PC-3 (cell line): ENCODE data around the gene HOXC9. TPM values are rescaled to one million over a fixed set of nuclear protein-coding genes. Genes with fewer than 3 reads are reported as not detected.

Experiments
- ATAC-seq: fragments of 200-7000 bp; cut with Tn5 transposase; 2 replicates; pipeline ENCODE4 v1.9.1; 2020; ENCODE audit warnings: mild to moderate bottlenecking, moderate library complexity
- BruUV-seq: library from RNA; stranded (reverse); fragments of 400-500 nt; replicated peaks from 2 replicates; lab custom pipeline; 2021; lab: Mats Ljungman, UMichigan
- CTCF ChIA-PET: fragments of 300-600 bp; sonication (Branson Sonifier 250); formaldehyde crosslinking; loops from one replicate; lab custom pipeline; 2022; ENCODE audit warnings: antibody characterized with exemption; lab: Charles Lee
- POLR2A ChIA-PET: fragments of 300-600 bp; sonication (Branson Sonifier 250); formaldehyde crosslinking; loops from one replicate; lab custom pipeline; 2022; ENCODE audit warnings: antibody characterized with exemption; ENCODE audit not compliant: unreplicated experiment; lab: Charles Lee
- DNase-seq: peaks from one replicate; pipeline ENCODE4 v3.0.0-alpha.2; 2015
- H2AFZ ChIP-seq: fragments of 300-600 bp; sonication (generic); 2 replicates; pipeline ENCODE4 v1.6.0; 2016; ENCODE audit warnings: antibody characterized with exemption, low read length
- H3F3A ChIP-seq: fragments of 300-600 bp; sonication (generic); one replicate; pipeline ENCODE4 v1.6.0; 2017; ENCODE audit warnings: antibody characterized with exemption, low read length, control low read depth, mild to moderate bottlenecking; ENCODE audit not compliant: unreplicated experiment
- H3K27ac ChIP-seq: fragments of 300-600 bp; sonication (generic); 2 replicates; pipeline ENCODE4 v1.5.1; 2016; ENCODE audit warnings: mild to moderate bottlenecking, low read length
- H3K27me3 ChIP-seq: fragments of 300-600 bp; sonication (generic); 2 replicates; pipeline ENCODE4 v1.6.1; 2016; ENCODE audit warnings: low read length, mixed read lengths
- H3K36me3 ChIP-seq: fragments of 300-600 bp; sonication (generic); 2 replicates; pipeline ENCODE4 v1.6.1; 2016; ENCODE audit warnings: low read depth, mixed run types, low read length, mixed read lengths
- H3K4me1 ChIP-seq: fragments of 300-600 bp; sonication (generic); 2 replicates; pipeline ENCODE4 v1.5.1; 2016; ENCODE audit warnings: low read length; ENCODE audit not compliant: insufficient read depth
- H3K4me2 ChIP-seq: fragments of 300-600 bp; sonication (generic); 2 replicates; pipeline ENCODE4 v1.6.0; 2016; ENCODE audit warnings: low read length
- H3K4me3 ChIP-seq: fragments of 300-600 bp; sonication (generic); 2 replicates; pipeline ENCODE4 v1.5.1; 2016; ENCODE audit warnings: mild to moderate bottlenecking, low read length, mixed read lengths
- H3K79me2 ChIP-seq: fragments of 300-600 bp; sonication (generic); 2 replicates; pipeline ENCODE4 v1.6.1; 2017; ENCODE audit warnings: low read length, mixed read lengths
- H3K9ac ChIP-seq: fragments of 300-600 bp; sonication (generic); 2 replicates; pipeline ENCODE4 v1.6.0; 2016; ENCODE audit warnings: mild to moderate bottlenecking, low read length
- H3K9me2 ChIP-seq: fragments of 300-600 bp; sonication (generic); replicated peaks from 2 replicates; pipeline ENCODE4 v1.6.1; 2016; ENCODE audit warnings: mixed run types, low read length, mixed read lengths
- H3K9me3 ChIP-seq: fragments of 300-600 bp; sonication (generic); 2 replicates; pipeline ENCODE4 v1.6.1; 2016; ENCODE audit warnings: low read length, mixed read lengths
- H4K20me1 ChIP-seq: fragments of 300-600 bp; sonication (generic); 2 replicates; pipeline ENCODE4 v1.6.1; 2016; ENCODE audit warnings: low read length, mixed read lengths
- CTCF ChIP-seq: fragments of 300-600 bp; sonication (generic); conservative IDR thresholded peaks from 2 replicates; pipeline ENCODE4 v1.5.1; 2017; ENCODE audit warnings: antibody characterized with exemption, low read depth, mild to moderate bottlenecking, low read length
- EZH2 ChIP-seq: fragments of 300-600 bp; sonication (generic); IDR thresholded peaks from one replicate; pipeline ENCODE4 v1.6.1; 2017; ENCODE audit warnings: antibody characterized with exemption, mild to moderate bottlenecking, low read length; ENCODE audit not compliant: unreplicated experiment
- EZH2phosphoT487 ChIP-seq: fragments of 300-600 bp; sonication (generic); IDR thresholded peaks from 2 replicates; pipeline ENCODE4 v1.6.1; 2018; ENCODE audit warnings: mild to moderate bottlenecking, antibody characterized with exemption, low read length, borderline replicate concordance
- intact Hi-C: fragments of 100-400 bp; cut with micrococcal nuclease; formaldehyde crosslinking; loops from 2 replicates; pipeline ENCODE4 v1.9.0; 2023
- total RNA-seq: library from RNA; depleted of rRNA; stranded (reverse); fragments of >200 nt; gene quantifications from 2 replicates; pipeline ENCODE4 v1.2.3, GENCODE V29; 2014

Gene HOXC9
- total RNA-seq, 1 experiment from 2014 or later = 1.5 TPM

DNA sequence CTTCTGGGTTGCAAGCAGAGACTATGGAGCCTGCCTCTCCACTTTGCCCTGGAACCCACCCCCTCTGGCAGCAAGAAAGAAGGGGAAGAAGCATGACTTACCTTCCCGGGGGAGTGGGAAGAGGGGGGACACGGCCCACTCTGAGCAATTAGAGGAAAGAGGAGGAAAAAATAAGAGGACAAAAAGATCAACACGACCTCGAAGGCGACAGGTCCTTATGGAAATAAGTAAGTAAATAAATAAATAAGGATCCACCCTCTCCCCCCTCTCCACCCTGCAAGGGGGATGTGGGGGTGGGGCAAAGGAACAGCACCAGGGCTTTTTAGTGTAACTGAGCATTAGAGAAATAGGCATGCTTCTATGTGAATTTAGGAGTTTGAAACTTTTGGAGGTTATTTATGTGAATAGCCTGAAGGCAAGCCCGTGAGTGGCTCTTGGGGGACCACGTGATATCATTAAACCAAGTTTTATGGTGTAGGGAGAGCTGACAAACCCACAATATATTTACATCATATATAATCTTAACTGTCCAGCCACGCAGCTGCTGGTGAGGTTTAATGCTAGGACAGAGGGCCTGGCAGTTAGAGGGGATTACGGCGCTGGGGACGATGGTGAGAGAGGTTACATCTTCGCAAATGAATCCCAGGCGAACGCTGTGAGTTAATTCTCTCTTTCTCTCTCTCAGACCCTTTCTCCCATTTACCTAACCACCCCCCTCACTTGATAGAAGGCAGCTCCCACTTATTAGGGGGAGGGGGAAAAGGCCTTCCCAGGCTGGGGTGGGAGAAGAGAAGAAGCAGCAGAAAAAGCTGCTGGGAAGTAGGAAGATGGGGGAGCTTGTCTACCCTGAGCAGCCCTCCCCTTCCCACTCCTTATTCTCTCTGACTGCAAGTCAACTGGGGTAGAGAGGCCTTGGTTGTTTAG lies 37.7 kb downstream of the HOXC9 start:
- Histone ChIP-seq H2AFZ (no peak overlapping the region), H3K9me3 (no peaks in the 10 kb centered on the region), H3K4me1 (peaks cover 11% of the 10 kb centered on the region), H3K9ac (no peak overlapping the region), H3K4me2 (no peak overlapping the region), H3K27ac (no peak overlapping the region), H3K27me3 (no peaks in the 10 kb centered on the region), H3K79me2 (no peaks in the 10 kb centered on the region), H4K20me1 (no peaks in the 10 kb centered on the region), H3K9me2 (no peaks in the 10 kb centered on the region), H3K36me3 (no peaks in the 10 kb centered on the region), H3K4me3 (no peak overlapping the region), H3F3A (no peaks in the 10 kb centered on the region)
- TF ChIP-seq EZH2phosphoT487 = no peak
- TF ChIP-seq EZH2 = no peak
- TF ChIP-seq CTCF = no peak
- no TSS peak for BruUV-seq
- ChIA-PET CTCF (interaction anchor here (0.5 kb wide), 1 partner anchor 287 kb away, joined by 3 read pairs; the partner anchor contains the start of gene COPZ1), POLR2A (no interaction called here)
- DNase-seq (no peak), ATAC-seq (no peak)
- intact Hi-C loops = no loop called here

DNA sequence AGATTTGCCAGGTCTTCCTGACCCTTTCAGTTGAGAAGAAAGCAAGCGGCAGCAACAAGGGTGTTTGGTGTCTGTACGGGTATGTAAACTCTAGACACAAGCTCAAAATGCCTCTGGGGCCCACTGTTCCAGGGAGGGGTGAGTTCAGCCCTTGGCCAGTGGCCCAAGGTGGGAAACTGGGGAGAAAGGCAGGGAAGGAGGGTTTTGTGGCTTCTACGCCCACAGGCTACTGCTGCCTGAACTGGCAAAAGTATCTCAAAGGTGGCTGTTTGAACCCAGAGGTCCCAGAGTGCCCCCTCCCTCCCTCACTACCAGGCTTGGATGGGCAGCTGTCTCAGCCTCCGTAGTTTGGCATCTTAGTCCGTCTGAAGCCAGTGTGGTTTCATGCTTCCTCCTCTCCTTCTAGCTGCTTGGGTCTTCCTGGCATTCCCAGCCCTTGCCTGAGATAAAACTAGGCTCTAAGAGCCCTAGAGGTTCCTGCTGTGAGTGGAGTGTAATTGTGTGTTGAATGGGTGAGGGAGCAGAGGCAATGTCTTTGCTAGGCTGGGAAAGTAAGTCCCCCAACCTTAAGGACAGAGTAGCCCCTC lies 38.4 kb downstream of the HOXC9 start:
- H3K9me3 ChIP-seq = no peaks in the 10 kb centered on the region
- no peak overlapping the region for H3K4me3 ChIP-seq
- H3K79me2 ChIP-seq = no peaks in the 10 kb centered on the region
- ATAC-seq (no peak), DNase-seq (no peak)
- H3K27ac ChIP-seq = no peak overlapping the region
- POLR2A ChIA-PET = no interaction called here
- H3K36me3 ChIP-seq = no peaks in the 10 kb centered on the region
- intact Hi-C loops = no loop called here
- TF ChIP-seq EZH2phosphoT487 (no peak), CTCF (no peak), EZH2 (no peak)
- H3K4me2 ChIP-seq = no peak overlapping the region
- no peaks in the 10 kb centered on the region for H4K20me1 ChIP-seq
- no peaks in the 10 kb centered on the region for H3K9me2 ChIP-seq
- no TSS peak for BruUV-seq
- CTCF ChIA-PET = interaction anchor here (0.5 kb wide), 1 partner anchor 17 kb away, joined by 13 read pairs; no protein-coding TSS in a partner anchor
- no peaks in the 10 kb centered on the region for H3K27me3 ChIP-seq
- H3F3A ChIP-seq = no peaks in the 10 kb centered on the region
- H3K9ac ChIP-seq = no peak overlapping the region
- no peak overlapping the region for H2AFZ ChIP-seq
- H3K4me1 ChIP-seq = peaks cover 11% of the 10 kb centered on the region
